ENCODE results near the gene NRXN3. TPM values are rescaled to one million over a fixed set of nuclear protein-coding genes. Genes with fewer than 3 reads are reported as not detected.

The NRXN3 gene
- total RNA-seq, 1 experiment from 2014 or later, result not detected

- in situ Hi-C loops (cut with HindIII; ENCODE audit: low pct_unique_long_range_greater_than_20kb, low sequenced_read_pairs) (no loop called here), intact Hi-C loops (cut with micrococcal nuclease; ENCODE audit: unreplicated experiment) (no loop called here)
- no peaks in the 10 kb centered on the region for H3K9me3 ChIP-seq (ENCODE audit: control insufficient read depth, insufficient read depth, low read depth, low read length)
- H3K4me1 ChIP-seq (ENCODE audit: control insufficient read depth, insufficient read depth, low read length), result no peaks in the 10 kb centered on the region
- no peak overlapping the region for H3K4me3 ChIP-seq (ENCODE audit: low read depth in 2 of 2, low read length in 2 of 2)
- no peak overlapping the region for H3K27ac ChIP-seq (ENCODE audit: low read length)
- POLR2A ChIA-PET, result no interaction called here
- no peak for ATAC-seq
- CTCF ChIA-PET, result no interaction called here
- BruUV-seq (replicated peaks), result no TSS peak
- H3K36me3 ChIP-seq (ENCODE audit: control insufficient read depth, insufficient read depth, low read length), result no peaks in the 10 kb centered on the region
- no peak for DNase-seq (ENCODE audit: low read depth, low spot score)
- TF ChIP-seq, protein P1, sequence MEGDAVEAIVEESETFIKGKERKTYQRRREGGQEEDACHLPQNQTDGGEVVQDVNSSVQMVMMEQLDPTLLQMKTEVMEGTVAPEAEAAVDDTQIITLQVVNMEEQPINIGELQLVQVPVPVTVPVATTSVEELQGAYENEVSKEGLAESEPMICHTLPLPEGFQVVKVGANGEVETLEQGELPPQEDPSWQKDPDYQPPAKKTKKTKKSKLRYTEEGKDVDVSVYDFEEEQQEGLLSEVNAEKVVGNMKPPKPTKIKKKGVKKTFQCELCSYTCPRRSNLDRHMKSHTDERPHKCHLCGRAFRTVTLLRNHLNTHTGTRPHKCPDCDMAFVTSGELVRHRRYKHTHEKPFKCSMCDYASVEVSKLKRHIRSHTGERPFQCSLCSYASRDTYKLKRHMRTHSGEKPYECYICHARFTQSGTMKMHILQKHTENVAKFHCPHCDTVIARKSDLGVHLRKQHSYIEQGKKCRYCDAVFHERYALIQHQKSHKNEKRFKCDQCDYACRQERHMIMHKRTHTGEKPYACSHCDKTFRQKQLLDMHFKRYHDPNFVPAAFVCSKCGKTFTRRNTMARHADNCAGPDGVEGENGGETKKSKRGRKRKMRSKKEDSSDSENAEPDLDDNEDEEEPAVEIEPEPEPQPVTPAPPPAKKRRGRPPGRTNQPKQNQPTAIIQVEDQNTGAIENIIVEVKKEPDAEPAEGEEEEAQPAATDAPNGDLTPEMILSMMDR (IDR thresholded peaks at IDR 0.05), result no peak
- TF ChIP-seq, protein P2, sequence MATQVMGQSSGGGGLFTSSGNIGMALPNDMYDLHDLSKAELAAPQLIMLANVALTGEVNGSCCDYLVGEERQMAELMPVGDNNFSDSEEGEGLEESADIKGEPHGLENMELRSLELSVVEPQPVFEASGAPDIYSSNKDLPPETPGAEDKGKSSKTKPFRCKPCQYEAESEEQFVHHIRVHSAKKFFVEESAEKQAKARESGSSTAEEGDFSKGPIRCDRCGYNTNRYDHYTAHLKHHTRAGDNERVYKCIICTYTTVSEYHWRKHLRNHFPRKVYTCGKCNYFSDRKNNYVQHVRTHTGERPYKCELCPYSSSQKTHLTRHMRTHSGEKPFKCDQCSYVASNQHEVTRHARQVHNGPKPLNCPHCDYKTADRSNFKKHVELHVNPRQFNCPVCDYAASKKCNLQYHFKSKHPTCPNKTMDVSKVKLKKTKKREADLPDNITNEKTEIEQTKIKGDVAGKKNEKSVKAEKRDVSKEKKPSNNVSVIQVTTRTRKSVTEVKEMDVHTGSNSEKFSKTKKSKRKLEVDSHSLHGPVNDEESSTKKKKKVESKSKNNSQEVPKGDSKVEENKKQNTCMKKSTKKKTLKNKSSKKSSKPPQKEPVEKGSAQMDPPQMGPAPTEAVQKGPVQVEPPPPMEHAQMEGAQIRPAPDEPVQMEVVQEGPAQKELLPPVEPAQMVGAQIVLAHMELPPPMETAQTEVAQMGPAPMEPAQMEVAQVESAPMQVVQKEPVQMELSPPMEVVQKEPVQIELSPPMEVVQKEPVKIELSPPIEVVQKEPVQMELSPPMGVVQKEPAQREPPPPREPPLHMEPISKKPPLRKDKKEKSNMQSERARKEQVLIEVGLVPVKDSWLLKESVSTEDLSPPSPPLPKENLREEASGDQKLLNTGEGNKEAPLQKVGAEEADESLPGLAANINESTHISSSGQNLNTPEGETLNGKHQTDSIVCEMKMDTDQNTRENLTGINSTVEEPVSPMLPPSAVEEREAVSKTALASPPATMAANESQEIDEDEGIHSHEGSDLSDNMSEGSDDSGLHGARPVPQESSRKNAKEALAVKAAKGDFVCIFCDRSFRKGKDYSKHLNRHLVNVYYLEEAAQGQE (IDR thresholded peaks at IDR 0.05; ENCODE audit: insufficient read depth in 1 of 2, low read depth in 2 of 2, low read length in 1 of 2), result no peak
- TF ChIP-seq TCF7L2 (IDR thresholded peaks at IDR 0.05; ENCODE audit: low read depth, low read length) (no peak), SIN3A (IDR thresholded peaks at IDR 0.05; ENCODE audit: borderline replicate concordance, insufficient read depth, low read depth, low read length) (no peak), POLR2AphosphoS5 (IDR thresholded peaks at IDR 0.05; ENCODE audit: low read depth, low read length) (no peak)
- H3K27me3 ChIP-seq (ENCODE audit: control insufficient read depth, insufficient read depth, low read length), result no peaks in the 10 kb centered on the region
Observed at GRCh38 chr14:79009286-79009685, 839.1 kb downstream of the NRXN3 start.

GRCh38 chr14:79011091-79011919 is 841.1 kb downstream of the NRXN3 start:
- in situ Hi-C loops (cut with HindIII; ENCODE audit: low pct_unique_long_range_greater_than_20kb, low sequenced_read_pairs), result no loop called here
- intact Hi-C loops (cut with micrococcal nuclease; ENCODE audit: unreplicated experiment), result no loop called here
- TF ChIP-seq TCF7L2 (IDR thresholded peaks at IDR 0.05; ENCODE audit: low read depth, low read length), result no peak
- TF ChIP-seq, protein P2 (IDR thresholded peaks at IDR 0.05; ENCODE audit: insufficient read depth in 1 of 2, low read depth in 2 of 2, low read length in 1 of 2), result no peak
- TF ChIP-seq, protein P1 (IDR thresholded peaks at IDR 0.05), result peak; percentile 44
- no peak for TF ChIP-seq POLR2AphosphoS5 (IDR thresholded peaks at IDR 0.05; ENCODE audit: low read depth, low read length)
- no peak for TF ChIP-seq SIN3A (IDR thresholded peaks at IDR 0.05; ENCODE audit: borderline replicate concordance, insufficient read depth, low read depth, low read length)
- CTCF ChIA-PET, result no interaction called here
- ATAC-seq (no peak), DNase-seq (ENCODE audit: low read depth, low spot score) (peak; percentile 32)
- no peaks in the 10 kb centered on the region for H3K36me3 ChIP-seq (ENCODE audit: control insufficient read depth, insufficient read depth, low read length)
- no TSS peak for BruUV-seq (replicated peaks)
- H3K4me1 ChIP-seq (ENCODE audit: control insufficient read depth, insufficient read depth, low read length), result no peaks in the 10 kb centered on the region
- no peak overlapping the region for H3K27ac ChIP-seq (ENCODE audit: low read length)
- H3K4me3 ChIP-seq (ENCODE audit: low read depth in 2 of 2, low read length in 2 of 2), result no peak overlapping the region
- no peaks in the 10 kb centered on the region for H3K9me3 ChIP-seq (ENCODE audit: control insufficient read depth, insufficient read depth, low read depth, low read length)
- POLR2A ChIA-PET, result no interaction called here
- no peaks in the 10 kb centered on the region for H3K27me3 ChIP-seq (ENCODE audit: control insufficient read depth, insufficient read depth, low read length)

Data from Panc1 (cell line).